ENCODE results near the gene HSFX4. TPM values are rescaled to one million over a fixed set of nuclear protein-coding genes. Genes with fewer than 3 reads are reported as not detected.

Gene HSFX4
- total and polyA plus RNA-seq, 2 experiments from 2014 or later = not detected

GRCh38 chrX:149937871-149938426 lies 8.6 kb downstream of the HSFX4 start (continued):
- TF ChIP-seq ZNF462 (CRISPR knock-in tag; IDR thresholded peaks at IDR 0.05) (no peak), NANOG (IDR thresholded peaks at IDR 0.05; ENCODE audit: borderline replicate concordance) (no peak), JUNB (IDR thresholded peaks at IDR 0.05; ENCODE audit: unreplicated experiment) (no peak), EZH2phosphoT487 (IDR thresholded peaks at IDR 0.05; ENCODE audit: unreplicated experiment) (no peak), ZNF114 (CRISPR knock-in tag; IDR thresholded peaks at IDR 0.05) (no peak)

- peaks cover 5% of the 10 kb centered on the region; the same call in 1 of the 3 replicates for H3K36me3 Mint-ChIP-seq (ENCODE audit: low read depth)
- H2AFZ ChIP-seq = no peak within 1 kb of the TSS
These were observed 9.1 kb downstream of the HSFX4 start, which contains the start of gene EOLA2 for GRCh38 chrX:149938427-149938880. Gene EOLA2 (minus strand): TSS chrX:149938491. CDS start chrX:149933874, 4,617 bp downstream.

More at GRCh38 chrX:149938427-149938880, 9.1 kb downstream of the HSFX4 start, which contains the start of gene EOLA2:
- Histone ChIP-seq H3K4me2 (peak within 1 kb of the TSS; percentile 78), H3K27me3 (ENCODE audit: insufficient read depth) (no peaks in the 10 kb centered on the region), H3K4me1 (ENCODE audit: insufficient read depth) (no peaks in the 10 kb centered on the region), H3K4me3 (peak within 1 kb of the TSS; percentile 68), H3K36me3 (ENCODE audit: insufficient read depth) (no peaks in the 10 kb centered on the region), H4K20me1 (replicated peaks; ENCODE audit: insufficient read depth) (no peaks in the 10 kb centered on the region), H3K27ac (ENCODE audit: low read depth) (peak within 1 kb of the TSS; percentile 83; the same call in 1 of the 2 replicates), H3F3A (replicated peaks; ENCODE audit: low read depth) (no peaks in the 10 kb centered on the region), H3K9me2 (ENCODE audit: insufficient read depth) (no peaks in the 10 kb centered on the region), H3K79me2 (replicated peaks; ENCODE audit: insufficient read depth) (peaks cover 7% of the 10 kb centered on the region)
- Mint-ChIP-seq H3K4me3 (peak within 1 kb of the TSS; percentile 86), H3K9me3 (no peaks in the 10 kb centered on the region), H3K4me1 (no peaks in the 10 kb centered on the region), H3K27me3 (ENCODE audit: insufficient read depth, low read depth, poor library complexity) (peaks cover 6% of the 10 kb centered on the region), H3K27ac (peak within 1 kb of the TSS; percentile 95)
- TF ChIP-seq JUNB (IDR thresholded peaks at IDR 0.05; ENCODE audit: unreplicated experiment) (no peak), CREB1 (CRISPR knock-in tag; IDR thresholded peaks at IDR 0.05; ENCODE audit: low read depth) (peak; percentile 92), STAT1 (IDR thresholded peaks at IDR 0.05; ENCODE audit: unreplicated experiment) (no peak), CTCF (conservative IDR thresholded peaks at IDR 0.05; ENCODE audit: low read depth in 2 of 2) (peak; percentile 45 to 65), POLR2AphosphoS5 (IDR thresholded peaks at IDR 0.05; ENCODE audit: low read depth) (peak; percentile 53; the same call in 1 of the 2 replicates)
- ATAC-seq = peak; percentile 52
- peak; percentile 92 for DNase-seq (ENCODE audit: low spot score)
